ENCODE data around the gene FCN1.

- no peak for TF ChIP-seq FOXP1 (CRISPR knock-in tag; IDR thresholded peaks at IDR 0.05)
- no peak for TF ChIP-seq HMG20B (CRISPR knock-in tag; IDR thresholded peaks at IDR 0.05)
These were observed 59.5 kb downstream of the FCN1 start for GRCh38 chr9:134858051-134858841.
